ENCODE results near the gene ANKRD44. TPM values are rescaled to one million over a fixed set of nuclear protein-coding genes. Genes with fewer than 3 reads are reported as not detected.
A peak's percentile ranks its signal among the peaks of the same experiment; 100 is the strongest.

Gene ANKRD44
- polyA plus RNA-seq, 3 donors = 9.6 to 10.5 (median 9.8) TPM

DNA sequence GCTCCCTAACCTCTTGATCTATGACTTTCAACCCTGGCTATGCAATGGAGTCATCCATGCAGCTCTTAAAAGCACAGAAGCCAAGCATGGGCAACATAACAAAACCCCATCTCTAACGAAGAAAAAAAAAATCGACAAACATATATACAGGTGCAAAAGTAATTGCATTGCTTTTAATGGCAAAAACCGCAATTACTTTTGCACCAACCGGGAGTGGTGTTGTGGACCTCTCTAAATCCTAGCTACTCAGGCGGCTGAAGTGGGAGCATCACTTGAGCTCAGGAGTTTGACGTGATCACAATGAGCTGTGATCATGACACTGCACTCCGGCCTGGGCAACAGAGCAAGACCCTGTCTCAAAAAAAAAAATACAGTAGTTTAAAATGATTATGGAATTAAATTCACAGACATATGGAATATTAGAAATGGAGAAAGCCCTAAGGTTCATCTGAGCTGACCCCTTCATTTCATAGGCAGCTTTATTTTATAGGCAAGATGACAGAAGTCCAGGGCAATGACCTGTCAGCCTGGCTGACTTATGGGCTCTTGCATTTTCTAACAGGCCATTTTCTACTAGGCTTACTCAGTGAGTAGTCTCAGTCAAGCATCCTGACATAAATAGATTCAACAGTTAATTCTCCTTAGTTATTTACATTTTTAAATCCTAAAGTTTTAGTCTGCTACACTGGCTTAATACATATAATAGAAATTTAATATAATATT is 183.8 kb downstream of the ANKRD44 start:
- DNase-seq (ENCODE audit: low read depth in 3 of 3, low spot score in 2 of 3) = no peak

DNA sequence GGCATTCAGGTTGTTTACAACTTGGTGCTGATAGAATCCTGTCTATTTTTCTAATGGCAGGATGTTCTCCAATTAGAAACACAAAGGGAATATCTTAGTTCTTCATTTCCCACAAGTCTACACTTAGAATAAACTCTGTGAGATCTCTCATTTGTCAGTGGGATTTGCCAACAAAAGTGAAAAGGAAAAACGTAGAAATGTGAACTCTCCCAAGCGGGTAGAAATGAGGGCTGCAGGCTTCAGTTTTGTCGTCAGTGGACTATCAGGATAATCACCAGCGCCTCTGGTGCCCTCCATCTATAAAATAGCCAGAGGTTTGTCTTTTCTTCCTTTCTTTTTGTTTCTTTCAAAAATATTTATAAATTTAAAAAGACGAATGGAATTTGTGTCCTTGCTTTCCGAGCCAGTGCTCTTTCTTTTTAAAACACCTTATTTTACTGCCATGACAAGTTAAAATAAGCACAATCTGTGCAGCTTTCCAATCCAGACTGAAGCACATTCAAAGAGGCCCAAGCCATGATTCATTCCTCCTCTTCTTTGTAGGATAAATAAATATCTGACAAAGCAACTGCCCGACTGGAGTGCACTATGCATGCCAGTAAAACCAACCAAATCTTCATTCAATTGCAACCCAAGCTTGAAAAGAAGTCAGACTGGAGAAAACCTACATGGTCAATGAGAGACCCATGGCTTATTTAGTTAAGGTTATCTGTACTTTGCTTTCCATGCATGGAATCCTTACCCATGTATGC is 185.8 kb downstream of the ANKRD44 start:
- no peak for DNase-seq (ENCODE audit: low read depth in 3 of 3, low spot score in 2 of 3)

DNA sequence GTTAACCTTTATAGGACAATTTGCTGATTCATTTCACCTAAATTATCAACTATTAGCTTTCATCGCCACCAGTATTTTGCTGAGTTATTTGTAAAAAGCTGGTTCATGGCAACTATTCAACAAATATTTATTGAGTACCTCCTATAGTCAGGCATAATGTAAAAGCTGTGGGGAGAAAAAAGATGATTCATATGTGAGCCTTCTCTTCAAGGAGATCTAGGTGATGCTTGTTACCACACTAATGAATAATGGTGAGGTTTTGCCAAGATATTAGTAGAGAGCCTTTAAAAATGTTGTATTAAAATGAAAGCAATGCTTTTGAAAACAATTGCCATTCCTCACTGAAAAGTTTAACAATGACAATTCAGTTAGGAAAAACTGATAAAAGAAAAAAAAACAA is 187.8 kb downstream of the ANKRD44 start:
- DNase-seq (ENCODE audit: low read depth in 3 of 3, low spot score in 2 of 3) = no peak

DNA sequence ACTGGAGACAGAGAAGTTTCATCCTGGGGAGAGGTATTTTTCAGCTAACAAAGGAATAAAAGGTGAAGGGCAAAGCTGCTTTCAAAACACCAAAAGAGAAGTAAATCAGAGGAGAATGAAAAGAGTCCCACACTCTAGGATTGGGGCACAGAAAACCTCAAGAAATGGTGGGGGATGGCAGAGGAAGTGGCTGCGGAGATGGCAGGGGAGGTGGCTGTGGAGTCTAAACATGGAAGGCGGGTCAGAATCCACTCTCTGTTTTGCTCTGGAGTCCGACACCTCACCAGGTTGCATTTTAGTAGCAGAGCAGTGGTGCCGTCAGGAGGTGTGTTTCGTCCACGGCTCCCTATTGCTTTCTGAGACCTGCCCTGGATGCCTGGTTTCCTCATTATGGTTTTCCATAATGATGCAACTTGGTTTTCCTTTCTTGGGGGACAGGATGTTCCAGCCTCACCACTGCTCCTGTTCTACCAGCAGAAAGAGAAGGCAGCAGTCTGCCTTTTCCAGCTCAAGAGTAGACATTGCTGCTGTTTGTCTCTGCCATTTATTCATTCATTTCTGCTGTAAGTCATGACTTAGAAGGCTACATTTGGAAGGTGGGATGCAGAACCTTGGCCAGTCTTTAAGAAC is 188.7 kb downstream of the ANKRD44 start:
- DNase-seq (ENCODE audit: low read depth in 3 of 3, low spot score in 2 of 3) = no peak

DNA sequence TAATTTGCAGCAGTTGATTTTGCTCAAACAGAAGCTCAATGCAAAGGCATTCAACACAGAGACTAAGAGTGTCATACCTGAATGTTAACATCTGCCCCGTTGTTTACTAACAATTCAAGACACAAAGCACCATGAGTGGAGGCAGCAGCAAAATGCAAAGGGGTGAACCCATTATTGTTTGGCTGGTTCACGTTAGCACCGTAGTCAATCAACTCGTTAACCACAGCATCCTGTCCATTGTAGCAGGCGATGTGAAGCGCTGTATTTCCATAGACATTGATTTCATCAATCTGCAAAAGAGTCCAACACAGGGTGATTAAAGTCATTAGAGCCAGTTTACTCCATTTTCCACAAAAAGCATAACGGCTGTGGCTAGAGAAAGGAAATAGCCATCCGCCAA is 189.3 kb downstream of the ANKRD44 start:
- DNase-seq (ENCODE audit: low read depth in 3 of 3, low spot score in 2 of 3) = no peak

DNA sequence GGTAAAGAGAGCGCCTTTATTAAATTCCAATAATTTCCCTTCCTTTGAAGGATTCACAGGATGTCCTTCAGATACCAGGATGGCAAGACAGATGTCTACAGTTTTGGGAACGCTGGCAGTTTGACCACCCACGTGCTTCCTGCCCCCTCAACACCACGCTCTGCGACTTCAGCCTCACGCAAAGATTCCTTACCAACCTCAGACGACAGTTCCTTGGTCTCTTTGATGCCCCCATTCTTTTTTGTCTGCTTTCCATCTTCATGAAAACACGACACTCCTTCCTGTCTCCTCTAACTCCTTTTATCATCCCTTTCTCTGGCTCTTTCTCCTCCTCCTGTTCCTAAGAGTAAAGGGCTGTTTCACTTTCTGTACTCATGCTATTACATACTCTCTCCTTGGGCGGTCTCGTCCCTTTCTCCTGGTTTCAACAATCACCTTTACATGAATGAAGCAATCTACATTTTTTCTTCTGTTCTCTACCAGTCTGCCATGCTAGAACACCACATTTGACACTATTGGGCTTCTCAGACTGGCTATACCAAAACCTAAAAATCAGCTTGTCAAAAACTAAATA is 194.2 kb downstream of the ANKRD44 start:
- no peak for DNase-seq (ENCODE audit: low read depth in 3 of 3, low spot score in 2 of 3)

DNA sequence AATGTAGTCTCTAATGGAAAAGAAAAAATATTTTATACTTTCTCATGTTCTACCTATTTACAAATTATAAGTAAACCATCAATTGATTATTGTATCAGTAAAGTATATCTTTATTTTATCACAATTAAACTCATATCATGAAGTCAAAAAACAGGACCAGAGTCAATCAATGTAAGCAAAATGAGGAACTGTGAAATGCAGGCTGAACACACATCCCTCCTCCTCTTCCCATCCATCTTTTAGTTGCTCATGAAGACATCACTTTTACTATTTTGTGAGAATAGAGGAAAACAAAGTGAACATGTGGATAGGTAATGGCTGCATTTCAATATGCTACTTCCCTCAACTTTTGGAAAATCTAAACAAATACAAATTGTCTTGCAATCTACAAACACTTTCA is 195.3 kb downstream of the ANKRD44 start:
- no peak for DNase-seq (ENCODE audit: low read depth in 3 of 3, low spot score in 2 of 3)

DNA sequence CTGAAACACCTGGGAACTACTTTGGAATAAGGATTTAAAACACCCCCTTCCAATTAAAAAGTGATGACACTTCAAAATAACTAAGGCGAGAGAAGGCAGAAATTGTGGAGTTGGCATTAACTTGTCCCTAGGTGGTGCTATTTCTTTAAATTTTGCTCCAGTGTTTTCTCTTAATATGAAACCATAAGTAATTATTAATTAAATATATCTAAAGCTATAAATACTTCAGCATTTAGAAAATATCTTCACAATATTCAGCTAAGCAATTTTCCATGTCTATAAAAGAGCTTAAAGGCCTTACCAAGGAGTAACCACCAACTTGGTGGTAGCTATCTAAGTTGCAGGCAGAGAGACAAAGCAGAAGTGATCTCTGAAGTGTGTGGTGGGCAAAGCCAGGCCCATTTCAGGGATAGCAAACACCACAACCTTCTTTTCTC is 197.3 kb downstream of the ANKRD44 start:
- DNase-seq (ENCODE audit: low read depth in 3 of 3, low spot score in 2 of 3) = no peak

DNA sequence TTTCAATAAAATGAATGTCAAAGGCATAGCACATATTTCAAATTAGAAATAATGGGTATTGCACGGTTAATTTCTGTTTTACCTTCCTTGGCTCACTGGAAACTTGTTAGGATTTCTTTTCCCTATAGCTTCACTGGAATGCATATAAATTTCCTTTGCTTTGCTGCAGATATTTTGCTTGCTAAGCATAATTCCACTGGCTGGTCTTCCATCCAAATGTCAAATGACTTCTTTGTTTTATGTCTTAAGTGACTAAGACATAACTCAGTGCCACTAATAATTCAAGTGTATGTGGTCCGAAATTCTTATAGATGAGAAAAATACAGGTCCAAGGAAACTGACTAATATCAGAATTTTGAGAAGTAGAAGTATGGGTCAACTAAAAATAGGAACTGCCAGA is 201.3 kb downstream of the ANKRD44 start:
- no peak for DNase-seq (ENCODE audit: low read depth in 3 of 3, low spot score in 2 of 3)

DNA sequence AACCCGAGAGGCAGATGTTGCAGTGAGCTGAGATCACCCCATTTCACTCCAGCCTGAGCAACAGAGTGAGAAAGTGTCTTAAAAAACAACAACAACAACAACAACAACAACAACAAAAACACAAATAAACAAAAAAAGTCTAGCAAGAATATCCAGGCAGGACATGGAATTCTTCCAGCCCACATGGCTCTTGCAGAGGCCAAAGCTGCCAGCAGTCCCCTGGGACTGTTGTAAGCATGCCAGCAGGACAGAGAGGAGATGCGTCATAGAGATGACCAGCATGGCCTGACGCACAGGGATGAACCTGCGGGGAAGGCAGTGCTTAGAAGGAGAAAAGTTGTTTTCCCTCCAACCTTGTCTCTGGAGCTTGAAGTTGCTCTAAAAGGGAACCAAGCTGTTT is 201.8 kb downstream of the ANKRD44 start:
- DNase-seq (ENCODE audit: low read depth in 3 of 3, low spot score in 2 of 3) = no peak

DNA sequence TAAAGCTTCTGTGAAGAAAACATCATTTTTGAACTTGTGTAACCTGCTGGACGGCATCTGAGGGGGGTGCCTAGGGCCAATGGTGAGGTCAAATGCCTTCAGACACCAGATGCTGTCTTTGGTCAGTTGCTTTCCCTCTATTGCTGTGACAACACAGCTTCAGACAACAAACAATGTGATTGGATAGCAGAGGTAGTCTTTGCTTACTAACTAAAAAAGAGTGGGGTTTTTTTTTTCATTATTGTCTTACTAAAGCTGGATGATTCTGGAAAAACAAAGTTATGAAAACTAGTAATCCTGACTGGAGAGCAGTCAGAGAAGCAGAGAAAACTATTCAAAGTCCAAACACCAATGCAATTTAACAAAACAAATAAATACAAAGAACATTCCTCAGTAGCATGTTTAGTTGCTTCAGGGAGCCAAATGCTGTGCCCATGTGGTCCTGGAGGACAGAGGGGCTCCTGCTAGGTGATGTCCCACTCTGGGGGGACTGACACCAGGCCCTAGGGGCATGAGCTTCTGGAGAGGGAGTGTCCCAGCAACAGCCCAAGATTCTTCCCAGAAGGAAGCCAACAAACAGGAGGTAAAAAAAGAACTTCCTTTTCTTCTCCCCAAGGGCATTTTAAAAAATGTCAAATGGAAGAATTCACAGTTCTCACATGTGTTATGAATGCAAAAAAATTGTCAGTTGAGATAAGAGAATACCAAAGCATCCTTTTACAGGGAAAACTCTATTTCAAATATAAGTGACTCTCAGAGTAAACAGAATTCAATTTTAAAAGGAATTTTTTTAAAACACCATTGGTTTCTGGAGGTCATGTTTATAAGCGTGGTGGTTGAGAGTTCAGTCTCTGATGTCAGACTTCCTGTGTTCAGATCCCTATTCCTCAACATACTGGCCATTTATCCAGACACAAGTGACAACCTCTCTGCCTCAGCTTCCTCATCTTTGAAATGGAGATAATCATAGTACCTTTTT is 203.0 kb downstream of the ANKRD44 start:
- DNase-seq (ENCODE audit: low read depth in 3 of 3, low spot score in 2 of 3) = no peak

DNA sequence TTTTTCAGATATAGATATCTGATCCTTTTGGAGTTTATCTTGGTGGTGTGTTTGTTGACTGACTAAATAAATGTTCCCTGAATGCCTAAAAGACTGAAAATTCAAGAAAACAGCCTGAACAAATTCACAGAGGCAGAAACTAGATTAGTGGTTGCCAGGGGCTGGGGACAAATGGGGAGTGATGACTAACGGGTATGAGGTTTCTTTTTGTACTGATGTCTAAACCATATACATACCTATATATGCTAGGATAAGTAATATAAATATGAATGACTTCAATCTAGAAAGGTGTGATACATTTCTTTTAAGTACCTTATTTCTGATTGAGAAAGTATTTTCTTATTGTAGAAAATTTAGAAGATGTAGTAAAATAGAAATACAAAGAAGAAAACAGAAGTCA is 207.2 kb downstream of the ANKRD44 start:
- DNase-seq (ENCODE audit: low read depth in 3 of 3, low spot score in 2 of 3) = no peak

DNA sequence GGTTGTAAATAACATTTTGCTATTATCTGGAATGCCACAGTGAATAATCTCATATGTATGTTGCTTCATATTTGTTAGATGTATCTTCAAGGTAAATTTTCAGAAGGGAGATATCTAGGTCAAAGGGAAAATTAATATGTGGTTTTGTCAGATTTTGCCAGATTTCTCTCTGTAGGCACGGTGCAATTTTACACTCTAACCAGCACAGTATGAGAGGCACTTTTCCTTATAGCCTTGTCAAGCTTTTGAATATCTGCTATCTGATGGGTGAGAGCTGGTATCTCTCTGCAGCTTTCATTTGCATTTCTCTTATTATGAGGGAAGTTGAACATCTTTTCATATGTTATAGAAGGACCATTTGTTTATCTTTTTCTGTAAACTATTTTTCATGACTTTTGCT is 208.3 kb downstream of the ANKRD44 start:
- DNase-seq (ENCODE audit: low read depth in 3 of 3, low spot score in 2 of 3) = no peak

DNA sequence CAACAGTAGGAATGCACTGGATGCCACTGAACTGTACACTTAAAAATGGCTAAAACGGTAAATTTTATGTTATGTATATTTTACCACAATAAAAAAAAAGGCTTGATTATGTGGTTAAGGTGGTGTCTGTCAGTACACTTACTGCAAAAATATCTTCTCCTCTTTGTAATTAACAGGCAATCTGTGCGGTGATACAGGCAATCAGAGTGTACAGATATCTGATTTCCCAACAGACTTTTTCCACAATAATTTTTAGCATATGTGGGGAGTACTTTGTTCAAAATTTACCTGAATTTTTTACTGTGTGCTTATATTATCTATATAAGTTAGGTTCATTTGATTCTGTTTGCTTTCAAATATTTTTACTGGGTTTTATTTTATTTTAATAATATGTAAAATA is 209.1 kb downstream of the ANKRD44 start:
- no peak for DNase-seq (ENCODE audit: low read depth in 3 of 3, low spot score in 2 of 3)

DNA sequence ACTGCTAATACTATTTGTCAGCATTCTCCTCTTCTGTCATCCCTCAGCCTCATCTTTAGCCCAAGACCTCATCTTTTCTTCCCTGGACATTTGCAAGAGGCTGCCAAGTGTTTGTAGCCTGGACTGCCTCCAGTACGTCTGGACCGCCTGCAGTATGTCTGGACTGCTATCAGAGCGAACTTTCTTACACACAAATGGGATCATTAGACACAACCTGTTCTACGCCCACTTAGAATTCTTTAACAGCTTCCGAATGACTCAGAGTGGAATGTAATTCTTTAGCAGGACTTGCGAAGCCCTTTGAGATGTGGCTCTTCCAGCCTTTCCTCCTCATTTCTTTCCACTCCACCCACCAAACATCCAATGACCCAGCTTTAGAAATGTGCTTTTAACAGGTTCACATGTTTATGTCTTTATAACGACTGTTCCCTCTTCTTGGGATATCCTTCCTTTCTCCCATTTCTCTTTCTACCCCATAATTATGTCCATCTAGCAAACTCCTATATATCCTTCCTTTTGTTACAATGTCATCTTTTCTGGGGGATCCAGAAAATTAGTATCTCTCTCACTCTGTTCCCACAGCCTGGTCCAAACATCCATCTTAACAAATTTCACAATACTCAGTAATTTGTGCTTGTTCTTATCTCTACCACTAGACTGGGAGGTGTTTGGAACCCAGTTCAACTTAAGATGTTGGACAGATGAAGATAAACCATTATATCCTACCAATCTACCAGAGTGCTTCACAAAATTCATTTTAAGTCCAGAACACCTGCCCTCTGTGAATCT is 212.8 kb downstream of the ANKRD44 start:
- no peak for DNase-seq (ENCODE audit: low read depth in 3 of 3, low spot score in 2 of 3)

DNA sequence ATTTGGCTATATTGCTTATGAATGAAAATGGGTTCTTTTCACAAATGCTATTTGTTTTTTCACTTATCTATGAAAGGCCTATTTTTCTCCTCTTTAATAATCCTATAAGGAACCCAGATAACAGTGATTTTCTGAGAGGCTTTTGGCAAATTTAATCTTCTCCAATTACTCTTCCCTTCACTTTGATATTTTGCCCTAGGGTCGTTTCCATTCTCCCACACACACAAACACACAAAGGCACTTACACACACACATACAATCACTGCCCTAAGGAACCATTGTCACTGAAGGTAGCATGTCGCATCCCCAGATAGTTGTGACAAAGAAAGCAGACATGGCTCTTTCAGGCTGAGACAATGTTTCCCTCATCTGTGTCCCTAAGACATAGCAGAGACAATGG is 213.9 kb downstream of the ANKRD44 start:
- DNase-seq (ENCODE audit: low read depth in 3 of 3, low spot score in 2 of 3) = no peak

DNA sequence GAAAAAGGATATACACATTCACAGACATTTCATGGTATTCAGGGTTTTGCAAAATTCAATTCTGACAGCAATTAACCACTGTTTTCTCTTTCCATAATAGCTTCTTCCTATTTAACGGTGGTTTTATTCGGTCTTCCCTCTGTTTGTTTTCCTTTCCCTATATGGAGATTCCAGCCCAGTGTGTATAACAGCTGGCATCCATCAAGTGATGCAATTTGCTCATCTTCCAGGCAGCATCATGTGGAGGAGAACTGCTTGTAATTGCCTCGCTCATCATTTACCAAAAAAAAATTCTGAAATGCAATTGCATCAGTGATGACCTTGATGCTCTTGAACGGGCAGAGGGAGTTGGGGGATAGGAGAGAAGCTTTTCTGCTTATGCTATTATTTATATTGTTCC is 218.1 kb downstream of the ANKRD44 start:
- peak in 2 of 3 donors; percentile 58 to 67 for DNase-seq (ENCODE audit: low read depth in 3 of 3, low spot score in 2 of 3)

DNA sequence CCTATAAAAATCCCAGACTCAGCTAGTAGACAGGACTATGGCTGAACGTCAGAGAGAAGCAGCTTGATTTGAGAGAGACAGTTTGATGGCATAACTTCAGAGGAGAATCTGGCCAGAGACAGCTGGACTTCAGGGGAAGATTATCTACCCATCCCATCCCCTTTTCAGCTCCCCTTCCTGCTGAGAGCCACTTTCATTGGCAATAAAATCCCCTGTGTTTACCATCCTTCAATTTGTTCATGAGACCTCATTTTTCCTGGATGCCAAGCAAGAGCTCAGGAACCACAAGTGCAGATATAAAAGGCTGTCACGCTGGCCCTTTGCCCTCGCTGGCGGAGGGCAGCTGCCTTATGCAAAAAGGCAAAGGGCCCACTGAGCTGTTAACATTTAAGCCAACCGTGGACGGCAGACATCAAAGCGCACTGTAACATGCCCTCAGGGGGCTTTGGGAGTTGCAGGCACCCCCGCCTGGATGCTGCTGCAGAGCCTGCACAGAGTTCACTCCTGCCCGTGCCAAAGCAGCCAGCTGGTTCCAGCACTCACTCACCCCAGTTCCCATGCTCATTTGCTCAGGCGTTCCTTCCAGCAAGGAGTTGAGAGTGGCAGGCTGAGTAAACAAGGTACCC is 219.7 kb downstream of the ANKRD44 start:
- DNase-seq (ENCODE audit: low read depth in 3 of 3, low spot score in 2 of 3) = no peak

DNA sequence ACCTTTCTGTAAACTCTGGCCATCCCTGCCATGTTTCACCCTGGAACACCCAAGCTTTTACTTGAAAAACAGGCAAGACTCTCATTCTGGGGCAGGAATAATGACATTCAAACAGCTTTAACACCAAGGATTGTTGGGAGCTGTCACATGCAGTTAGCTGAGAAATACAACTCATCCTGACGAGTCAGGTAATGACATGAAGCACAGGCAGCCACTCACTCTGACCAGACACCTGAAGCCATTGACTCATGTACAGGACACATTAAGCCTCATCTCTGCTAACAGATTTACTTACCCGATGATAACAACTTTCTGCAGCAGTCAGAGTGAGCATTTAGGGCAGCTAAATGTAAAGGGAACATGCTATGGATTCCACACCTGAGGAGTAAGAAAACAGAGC is 220.9 kb downstream of the ANKRD44 start:
- DNase-seq (ENCODE audit: low read depth in 3 of 3, low spot score in 2 of 3) = no peak

Measured in right renal cortex interstitium (tissue), 3 donors.